HFFc6 (cell line): ENCODE data around the gene EMX1. TPM values are rescaled to one million over a fixed set of nuclear protein-coding genes. Genes with fewer than 3 reads are reported as not detected.
A peak's percentile ranks its signal among the peaks of the same experiment; 100 is the strongest.

ENCODE experiments used
- DNase-seq: peaks from one replicate; pipeline ENCODE4 v3.0.0-alpha.2; 2018
- H3K27ac Mint-ChIP-seq: 2 replicates; pipeline ENCODE4 v1.8.0; 2020; ENCODE audit warnings: mild to moderate bottlenecking, mixed read lengths
- H3K27me3 Mint-ChIP-seq: 2 replicates; pipeline ENCODE4 v1.8.0; 2021; ENCODE audit warnings: mild to moderate bottlenecking, moderate library complexity, mixed read lengths; ENCODE audit not compliant: insufficient read depth
- H3K36me3 Mint-ChIP-seq: 2 replicates; pipeline ENCODE4 v1.8.0; 2021; ENCODE audit warnings: low read depth, mixed read lengths
- H3K4me1 Mint-ChIP-seq: 2 replicates; pipeline ENCODE4 v1.8.0; 2020; ENCODE audit warnings: low read depth, mixed read lengths
- H3K4me3 Mint-ChIP-seq: 2 replicates; pipeline ENCODE4 v1.8.0; 2020; ENCODE audit warnings: mild to moderate bottlenecking, moderate library complexity, mixed read lengths
- H3K9me3 Mint-ChIP-seq: 2 replicates; pipeline ENCODE4 v1.8.0; 2020; ENCODE audit warnings: mild to moderate bottlenecking, mixed read lengths
- CTCF ChIP-seq: fragments of 200-600 bp; sonication (generic); IDR thresholded peaks from 2 replicates; pipeline ENCODE4 v1.5.0; 2021; ENCODE audit warnings: antibody characterized with exemption, mild to moderate bottlenecking
- total RNA-seq, 6 experiments: library from RNA; stranded (reverse); fragmentation: NEBNext Ultra II Directional; extraction: Animal tissue kit (Norgen Biotek cat#: 25700); gene quantifications; 2 replicates in 1 of 6; 3 replicates in 5 of 6; pipeline ENCODE4 v1.2.3, GENCODE V29; 2021

EMX1 gene
- total RNA-seq, 6 experiments from 2014 or later, result not detected

DNA sequence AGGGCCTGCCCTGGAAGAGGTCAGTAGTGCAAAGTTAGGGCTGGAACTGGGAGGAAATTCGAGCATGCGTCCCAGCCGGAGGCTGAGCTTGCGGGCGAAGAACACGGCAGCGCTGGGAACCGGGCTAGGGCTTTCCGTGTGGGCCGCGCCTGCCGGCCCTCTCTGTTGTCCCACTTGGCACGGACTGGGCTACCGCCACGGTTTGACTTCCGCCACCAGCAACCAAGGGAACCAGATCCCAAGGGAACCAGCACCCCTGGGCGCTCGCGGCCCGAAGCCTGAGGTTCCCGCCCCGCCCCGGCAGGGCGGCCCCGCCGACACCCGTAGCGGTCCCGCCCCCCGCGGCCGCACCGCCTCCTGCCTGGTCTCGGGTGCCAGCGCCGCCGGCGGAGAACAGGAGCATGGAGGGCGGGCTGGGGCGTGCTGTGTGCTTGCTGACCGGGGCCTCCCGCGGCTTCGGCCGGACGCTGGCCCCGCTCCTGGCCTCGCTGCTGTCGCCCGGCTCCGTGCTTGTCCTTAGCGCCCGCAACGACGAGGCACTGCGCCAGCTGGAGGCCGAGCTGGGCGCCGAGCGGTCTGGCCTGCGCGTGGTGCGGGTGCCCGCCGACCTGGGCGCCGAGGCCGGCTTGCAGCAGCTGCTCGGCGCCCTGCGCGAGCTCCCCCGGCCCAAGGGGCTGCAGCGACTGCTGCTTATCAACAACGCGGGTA is 30.1 kb upstream of the EMX1 start, which contains the start of gene SPR:
SPR (plus strand) TSS at position 377 of the 708 bp plus-strand sequence; CDS start at position 402, 25 bp downstream.
- peaks cover 5% of the 10 kb centered on the region for H3K27me3 Mint-ChIP-seq
- DNase-seq, result peak; percentile 46
- TF ChIP-seq CTCF, result no peak
- H3K4me1 Mint-ChIP-seq, result peaks cover 25% of the 10 kb centered on the region
- H3K4me3 Mint-ChIP-seq, result peak within 1 kb of the TSS; percentile 82
- H3K9me3 Mint-ChIP-seq, result no peaks in the 10 kb centered on the region
- H3K36me3 Mint-ChIP-seq, result no peaks in the 10 kb centered on the region
- H3K27ac Mint-ChIP-seq, result peak within 1 kb of the TSS; percentile 12; the same call in 1 of the 2 replicates

DNA sequence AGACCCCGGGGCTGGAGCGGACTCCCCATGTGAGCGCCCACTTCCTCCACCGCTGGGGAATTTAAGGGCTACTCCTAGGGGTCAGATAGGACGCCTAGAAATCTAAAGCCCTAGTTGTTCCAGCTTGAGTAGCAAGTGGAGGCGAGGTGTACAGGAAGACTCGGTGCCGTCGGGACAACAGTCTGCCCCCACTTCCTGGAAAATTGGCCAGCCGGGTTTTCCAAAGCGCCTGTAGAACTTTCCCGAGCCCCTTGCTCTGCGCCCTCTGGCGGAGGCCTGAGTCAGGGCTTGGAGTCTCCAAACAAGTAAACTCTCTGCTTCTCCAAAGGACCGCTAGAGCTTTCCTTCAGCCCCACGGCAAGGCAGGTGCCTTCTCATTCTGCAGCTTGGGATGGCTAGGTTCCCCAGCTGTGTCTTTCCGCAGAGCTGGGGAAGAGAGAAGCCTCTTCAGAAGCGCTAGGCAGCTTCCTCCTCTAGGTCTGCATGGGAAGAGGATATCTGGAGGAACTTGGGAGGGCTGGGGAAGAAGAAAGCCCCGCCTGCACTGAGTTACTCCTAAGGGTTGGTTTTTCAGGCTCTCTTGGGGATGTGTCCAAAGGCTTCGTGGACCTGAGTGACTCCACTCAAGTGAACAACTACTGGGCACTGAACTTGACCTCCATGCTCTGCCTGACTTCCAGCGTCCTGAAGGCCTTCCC is 29.4 kb upstream of the EMX1 start:
- Mint-ChIP-seq H3K4me1 (peaks cover 25% of the 10 kb centered on the region), H3K27me3 (peaks cover 5% of the 10 kb centered on the region), H3K27ac (no peak overlapping the region), H3K4me3 (peak overlapping the region; percentile 82), H3K9me3 (no peaks in the 10 kb centered on the region), H3K36me3 (no peaks in the 10 kb centered on the region)
- TF ChIP-seq CTCF, result peak; percentile 93
- DNase-seq, result peak; percentile 83

- no peak overlapping the region for H3K27ac Mint-ChIP-seq
- H3K36me3 Mint-ChIP-seq, result no peaks in the 10 kb centered on the region
- H3K27me3 Mint-ChIP-seq, result peaks cover 5% of the 10 kb centered on the region
- TF ChIP-seq CTCF, result no peak
- H3K9me3 Mint-ChIP-seq, result no peaks in the 10 kb centered on the region
- peaks cover 29% of the 10 kb centered on the region for H3K4me1 Mint-ChIP-seq
- no peak for DNase-seq
- H3K4me3 Mint-ChIP-seq, result peak overlapping the region; percentile 82
These were observed 28.7 kb upstream of the EMX1 start for GRCh38 chr2:72888438-72889202.

GRCh38 chr2:72889991-72890390 is 27.3 kb upstream of the EMX1 start:
- H3K27me3 Mint-ChIP-seq, result peaks cover 5% of the 10 kb centered on the region
- H3K27ac Mint-ChIP-seq, result no peak overlapping the region
- no peak for DNase-seq
- peaks cover 29% of the 10 kb centered on the region for H3K4me1 Mint-ChIP-seq
- H3K4me3 Mint-ChIP-seq, result no peak overlapping the region
- no peak for TF ChIP-seq CTCF
- H3K9me3 Mint-ChIP-seq, result no peaks in the 10 kb centered on the region
- no peaks in the 10 kb centered on the region for H3K36me3 Mint-ChIP-seq

- Mint-ChIP-seq H3K4me1 (peaks cover 41% of the 10 kb centered on the region), H3K27me3 (peaks cover 9% of the 10 kb centered on the region), H3K27ac (no peak overlapping the region), H3K9me3 (no peaks in the 10 kb centered on the region), H3K4me3 (no peak overlapping the region), H3K36me3 (no peaks in the 10 kb centered on the region)
- no peak for DNase-seq
- no peak for TF ChIP-seq CTCF
These were observed 26.1 kb upstream of the EMX1 start for GRCh38 chr2:72891091-72891818.
